PC-3 (cell line): ENCODE results near the gene JTB. TPM values are rescaled to one million over a fixed set of nuclear protein-coding genes. Genes with fewer than 3 reads are reported as not detected.

ENCODE experiments used
- ATAC-seq: fragments of 200-7000 bp; cut with Tn5 transposase; 2 replicates; pipeline ENCODE4 v1.9.1; 2020; ENCODE audit warnings: mild to moderate bottlenecking, moderate library complexity
- BruUV-seq: library from RNA; stranded (reverse); fragments of 400-500 nt; replicated peaks from 2 replicates; lab custom pipeline; 2021; lab: Mats Ljungman, UMichigan
- CTCF ChIA-PET: fragments of 300-600 bp; sonication (Branson Sonifier 250); formaldehyde crosslinking; loops from one replicate; lab custom pipeline; 2022; ENCODE audit warnings: antibody characterized with exemption; lab: Charles Lee
- POLR2A ChIA-PET: fragments of 300-600 bp; sonication (Branson Sonifier 250); formaldehyde crosslinking; loops from one replicate; lab custom pipeline; 2022; ENCODE audit warnings: antibody characterized with exemption; ENCODE audit not compliant: unreplicated experiment; lab: Charles Lee
- DNase-seq: peaks from one replicate; pipeline ENCODE4 v3.0.0-alpha.2; 2015
- H2AFZ ChIP-seq: fragments of 300-600 bp; sonication (generic); 2 replicates; pipeline ENCODE4 v1.6.0; 2016; ENCODE audit warnings: antibody characterized with exemption, low read length
- H3F3A ChIP-seq: fragments of 300-600 bp; sonication (generic); one replicate; pipeline ENCODE4 v1.6.0; 2017; ENCODE audit warnings: antibody characterized with exemption, low read length, control low read depth, mild to moderate bottlenecking; ENCODE audit not compliant: unreplicated experiment
- H3K27ac ChIP-seq: fragments of 300-600 bp; sonication (generic); 2 replicates; pipeline ENCODE4 v1.5.1; 2016; ENCODE audit warnings: mild to moderate bottlenecking, low read length
- H3K27me3 ChIP-seq: fragments of 300-600 bp; sonication (generic); 2 replicates; pipeline ENCODE4 v1.6.1; 2016; ENCODE audit warnings: low read length, mixed read lengths
- H3K36me3 ChIP-seq: fragments of 300-600 bp; sonication (generic); 2 replicates; pipeline ENCODE4 v1.6.1; 2016; ENCODE audit warnings: low read depth, mixed run types, low read length, mixed read lengths
- H3K4me1 ChIP-seq: fragments of 300-600 bp; sonication (generic); 2 replicates; pipeline ENCODE4 v1.5.1; 2016; ENCODE audit warnings: low read length; ENCODE audit not compliant: insufficient read depth
- H3K4me2 ChIP-seq: fragments of 300-600 bp; sonication (generic); 2 replicates; pipeline ENCODE4 v1.6.0; 2016; ENCODE audit warnings: low read length
- H3K4me3 ChIP-seq: fragments of 300-600 bp; sonication (generic); 2 replicates; pipeline ENCODE4 v1.5.1; 2016; ENCODE audit warnings: mild to moderate bottlenecking, low read length, mixed read lengths
- H3K79me2 ChIP-seq: fragments of 300-600 bp; sonication (generic); 2 replicates; pipeline ENCODE4 v1.6.1; 2017; ENCODE audit warnings: low read length, mixed read lengths
- H3K9ac ChIP-seq: fragments of 300-600 bp; sonication (generic); 2 replicates; pipeline ENCODE4 v1.6.0; 2016; ENCODE audit warnings: mild to moderate bottlenecking, low read length
- H3K9me2 ChIP-seq: fragments of 300-600 bp; sonication (generic); replicated peaks from 2 replicates; pipeline ENCODE4 v1.6.1; 2016; ENCODE audit warnings: mixed run types, low read length, mixed read lengths
- H3K9me3 ChIP-seq: fragments of 300-600 bp; sonication (generic); 2 replicates; pipeline ENCODE4 v1.6.1; 2016; ENCODE audit warnings: low read length, mixed read lengths
- H4K20me1 ChIP-seq: fragments of 300-600 bp; sonication (generic); 2 replicates; pipeline ENCODE4 v1.6.1; 2016; ENCODE audit warnings: low read length, mixed read lengths
- EZH2 ChIP-seq: fragments of 300-600 bp; sonication (generic); IDR thresholded peaks from one replicate; pipeline ENCODE4 v1.6.1; 2017; ENCODE audit warnings: antibody characterized with exemption, mild to moderate bottlenecking, low read length; ENCODE audit not compliant: unreplicated experiment
- EZH2phosphoT487 ChIP-seq: fragments of 300-600 bp; sonication (generic); IDR thresholded peaks from 2 replicates; pipeline ENCODE4 v1.6.1; 2018; ENCODE audit warnings: mild to moderate bottlenecking, antibody characterized with exemption, low read length, borderline replicate concordance
- intact Hi-C: fragments of 100-400 bp; cut with micrococcal nuclease; formaldehyde crosslinking; loops from 2 replicates; pipeline ENCODE4 v1.9.0; 2023
- total RNA-seq: library from RNA; depleted of rRNA; stranded (reverse); fragments of >200 nt; gene quantifications from 2 replicates; pipeline ENCODE4 v1.2.3, GENCODE V29; 2014
- TF ChIP-seq, protein P1 (sequence below): fragments of 300-600 bp; sonication (generic); conservative IDR thresholded peaks from 2 replicates; pipeline ENCODE4 v1.5.1; 2017; ENCODE audit warnings: antibody characterized with exemption, low read depth, mild to moderate bottlenecking, low read length

Gene JTB
- total RNA-seq, 1 experiment from 2014 or later: 377 TPM

DNA sequence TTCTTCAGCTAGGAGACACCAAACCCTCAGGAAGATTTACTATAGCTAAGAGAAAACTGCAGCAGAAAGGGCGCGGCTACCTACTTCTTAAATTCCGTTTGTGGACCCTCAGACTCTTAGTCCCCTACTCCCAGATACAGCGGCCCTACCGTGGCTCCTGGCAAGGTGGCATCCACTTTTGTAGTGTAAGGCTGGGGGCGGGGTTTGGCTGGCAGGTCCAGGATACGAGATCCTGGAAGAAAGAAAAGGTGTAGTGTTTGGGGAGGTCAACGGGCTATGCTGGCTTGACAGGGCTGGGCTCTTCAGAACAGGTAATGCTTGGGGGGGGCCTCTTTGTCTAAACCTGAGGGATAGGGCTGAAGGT, 9.5 kb downstream of the JTB start:
- Histone ChIP-seq H3K4me2 (peak overlapping the region; percentile 93), H3K4me3 (peak overlapping the region; percentile 71), H3F3A (no peaks in the 10 kb centered on the region), H3K4me1 (peaks cover 25% of the 10 kb centered on the region), H3K9me3 (no peaks in the 10 kb centered on the region), H3K36me3 (no peaks in the 10 kb centered on the region), H3K27me3 (no peaks in the 10 kb centered on the region), H3K79me2 (peaks cover 41% of the 10 kb centered on the region), H2AFZ (peak overlapping the region; percentile 80), H3K9me2 (no peaks in the 10 kb centered on the region), H4K20me1 (no peaks in the 10 kb centered on the region), H3K27ac (peak overlapping the region; percentile 81), H3K9ac (peak overlapping the region; percentile 77)
- POLR2A ChIA-PET: interaction anchor here (0.6 to 2.2 kb wide), 3 partner anchors 10 to 1931 kb away, joined by 4 to 13 read pairs (median 8); partner anchors contain the start of gene JTB
- TF ChIP-seq, protein P1, sequence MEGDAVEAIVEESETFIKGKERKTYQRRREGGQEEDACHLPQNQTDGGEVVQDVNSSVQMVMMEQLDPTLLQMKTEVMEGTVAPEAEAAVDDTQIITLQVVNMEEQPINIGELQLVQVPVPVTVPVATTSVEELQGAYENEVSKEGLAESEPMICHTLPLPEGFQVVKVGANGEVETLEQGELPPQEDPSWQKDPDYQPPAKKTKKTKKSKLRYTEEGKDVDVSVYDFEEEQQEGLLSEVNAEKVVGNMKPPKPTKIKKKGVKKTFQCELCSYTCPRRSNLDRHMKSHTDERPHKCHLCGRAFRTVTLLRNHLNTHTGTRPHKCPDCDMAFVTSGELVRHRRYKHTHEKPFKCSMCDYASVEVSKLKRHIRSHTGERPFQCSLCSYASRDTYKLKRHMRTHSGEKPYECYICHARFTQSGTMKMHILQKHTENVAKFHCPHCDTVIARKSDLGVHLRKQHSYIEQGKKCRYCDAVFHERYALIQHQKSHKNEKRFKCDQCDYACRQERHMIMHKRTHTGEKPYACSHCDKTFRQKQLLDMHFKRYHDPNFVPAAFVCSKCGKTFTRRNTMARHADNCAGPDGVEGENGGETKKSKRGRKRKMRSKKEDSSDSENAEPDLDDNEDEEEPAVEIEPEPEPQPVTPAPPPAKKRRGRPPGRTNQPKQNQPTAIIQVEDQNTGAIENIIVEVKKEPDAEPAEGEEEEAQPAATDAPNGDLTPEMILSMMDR: no peak
- TF ChIP-seq EZH2 (no peak), EZH2phosphoT487 (no peak)
- peak; percentile 52 for DNase-seq
- BruUV-seq: no TSS peak
- CTCF ChIA-PET: interaction anchor here (1.5 to 1.6 kb wide), 2 partner anchors 10 to 19 kb away, joined by 5 to 7 read pairs; partner anchors contain the start of genes JTB and RAB13
- intact Hi-C loops: loop anchor here (1.0 kb wide), 2 partner anchors 9 to 18 kb away; partner anchors contain the start of genes JTB and RAB13
- peak; percentile 3; the same call in 1 of the 2 replicates for ATAC-seq

DNA sequence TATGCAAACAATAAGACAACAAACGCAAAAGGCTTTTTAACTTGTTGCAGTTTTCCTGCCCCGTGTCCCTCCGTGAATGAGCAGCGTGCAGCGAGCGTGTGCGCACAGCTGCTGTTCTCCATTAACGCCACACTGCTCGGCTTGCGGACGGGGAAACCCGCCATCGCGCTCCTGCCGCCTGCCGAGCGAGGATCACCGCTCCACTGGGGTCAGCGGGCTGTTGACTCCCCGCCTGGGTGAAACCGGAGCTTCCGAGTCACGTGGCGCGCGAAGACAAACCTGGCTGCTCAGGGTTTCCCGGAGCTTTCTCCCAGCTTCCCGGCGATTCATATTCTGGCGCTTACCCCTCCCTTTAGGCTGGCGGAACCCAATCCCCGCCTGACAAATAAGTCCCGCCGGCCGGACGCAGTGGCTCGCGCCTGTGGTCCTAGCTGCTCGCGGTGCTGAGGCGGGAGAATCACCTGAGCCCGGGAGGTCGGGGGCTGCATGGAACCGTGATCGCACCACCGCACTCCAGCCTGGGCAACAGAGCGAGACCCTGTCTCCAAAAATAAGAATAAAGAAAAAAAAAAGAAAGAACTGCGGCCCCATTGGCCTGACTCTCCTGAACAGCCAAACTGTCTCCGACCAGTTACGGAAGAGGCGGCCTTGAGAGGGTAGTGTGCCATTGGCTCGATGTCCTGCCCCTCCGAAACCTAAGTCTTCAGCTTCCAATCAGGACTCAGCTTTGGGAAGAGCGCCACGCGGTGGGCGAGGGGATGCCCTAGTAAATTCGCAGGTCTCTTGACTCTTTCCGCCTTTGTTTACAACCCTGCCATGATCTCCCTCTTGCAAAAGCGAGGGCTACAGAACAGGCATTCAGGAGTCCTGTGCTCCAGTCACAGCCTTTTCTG, 10.1 kb downstream of the JTB start, which contains the start of gene CREB3L4:
Gene CREB3L4, plus strand, starts transcription at position 796 of the 893 bp plus-strand sequence. CDS start 624 bp downstream, outside the sequence.
- Histone ChIP-seq H3K79me2 (peaks cover 48% of the 10 kb centered on the region), H3K36me3 (no peaks in the 10 kb centered on the region), H3F3A (no peaks in the 10 kb centered on the region), H3K9me2 (no peaks in the 10 kb centered on the region), H4K20me1 (no peaks in the 10 kb centered on the region), H3K27me3 (no peaks in the 10 kb centered on the region), H3K4me1 (peaks cover 31% of the 10 kb centered on the region), H3K27ac (peak within 1 kb of the TSS; percentile 81), H3K4me3 (peak within 1 kb of the TSS; percentile 71), H3K9me3 (no peaks in the 10 kb centered on the region), H2AFZ (peak within 1 kb of the TSS; percentile 80), H3K9ac (peak within 1 kb of the TSS; percentile 77), H3K4me2 (peak within 1 kb of the TSS; percentile 93)
- TSS peak; percentile 18 for BruUV-seq
- DNase-seq (peak; percentile 98), ATAC-seq (peak; percentile 68)
- TF ChIP-seq EZH2 (no peak), EZH2phosphoT487 (no peak)
- TF ChIP-seq, protein P1: peak; percentile 55
- ChIA-PET POLR2A (interaction anchor here (0.6 to 2.2 kb wide), 6 partner anchors 10 to 1930 kb away, joined by 3 to 13 read pairs (median 4); partner anchors contain the start of genes GATAD2B and JTB), CTCF (interaction anchor here (0.5 to 1.6 kb wide), 3 partner anchors 10 to 38 kb away, joined by 3 to 7 read pairs (median 5); partner anchors contain the start of genes JTB and RAB13)
- intact Hi-C loops: loop anchor here (1.0 kb wide), 1 partner anchor 19 kb away; the partner anchor contains the start of gene RAB13
